ENCODE results near the gene GRID1.

Gene GRID1

DNA sequence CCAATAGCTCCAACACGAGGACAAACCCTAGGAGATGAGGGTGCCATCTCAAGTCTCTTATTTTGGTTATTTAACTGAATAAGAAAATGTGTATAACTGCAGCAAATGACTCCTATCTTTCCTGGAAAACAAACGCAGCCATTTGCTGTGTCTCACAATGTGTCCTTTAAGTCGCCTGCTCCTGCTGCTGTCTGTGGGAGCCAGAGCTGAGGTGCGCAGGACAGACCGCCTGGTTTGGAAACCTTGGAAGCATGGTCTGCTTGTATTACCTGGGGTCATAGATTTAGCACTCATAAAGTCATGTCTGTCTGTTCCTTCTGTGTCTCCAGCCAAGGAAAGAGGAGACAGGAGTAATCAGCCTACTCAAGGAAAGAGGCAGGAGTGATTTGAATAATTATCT, 760.2 kb downstream of the GRID1 start:
- H3K9ac ChIP-seq (ENCODE audit: low read depth, low read length), result no peak overlapping the region
- H3K4me1 ChIP-seq (ENCODE audit: insufficient read depth, low read length), result no peaks in the 10 kb centered on the region
- H3K27ac ChIP-seq (ENCODE audit: low read length), result no peak overlapping the region
- no peaks in the 10 kb centered on the region for H3K36me3 ChIP-seq (ENCODE audit: insufficient read depth, low read depth, low read length)
- H3K27me3 ChIP-seq (ENCODE audit: insufficient read depth, low read length), result no peaks in the 10 kb centered on the region
- H3K9me3 ChIP-seq (ENCODE audit: insufficient read depth, low read depth, low read length), result no peaks in the 10 kb centered on the region
- no peak overlapping the region for H3K4me3 ChIP-seq (ENCODE audit: low read length)

DNA sequence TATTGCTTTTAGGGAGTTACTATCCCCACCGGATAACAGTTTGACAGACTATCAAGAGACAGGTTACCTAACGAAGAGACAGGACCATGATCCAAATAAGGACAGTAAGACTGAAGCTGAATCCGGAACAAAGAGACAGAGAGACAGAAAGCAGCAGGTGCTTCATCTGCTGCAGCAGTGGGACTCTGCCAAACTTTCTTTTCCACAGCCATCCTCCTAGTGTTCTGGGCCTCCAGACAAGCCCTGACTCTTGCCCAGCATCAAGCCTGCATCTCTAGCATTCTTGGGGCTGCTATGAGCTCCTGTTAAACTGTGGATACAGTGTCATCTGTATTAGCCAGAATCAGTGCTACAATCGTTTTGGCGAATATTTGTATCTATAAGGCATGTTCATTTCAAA, 761.7 kb downstream of the GRID1 start:
- Histone ChIP-seq H3K9ac (ENCODE audit: low read depth, low read length) (no peak overlapping the region), H3K4me1 (ENCODE audit: insufficient read depth, low read length) (no peaks in the 10 kb centered on the region), H3K36me3 (ENCODE audit: insufficient read depth, low read depth, low read length) (no peaks in the 10 kb centered on the region), H3K4me3 (ENCODE audit: low read length) (no peak overlapping the region), H3K9me3 (ENCODE audit: insufficient read depth, low read depth, low read length) (no peaks in the 10 kb centered on the region), H3K27ac (ENCODE audit: low read length) (no peak overlapping the region), H3K27me3 (ENCODE audit: insufficient read depth, low read length) (no peaks in the 10 kb centered on the region)

DNA sequence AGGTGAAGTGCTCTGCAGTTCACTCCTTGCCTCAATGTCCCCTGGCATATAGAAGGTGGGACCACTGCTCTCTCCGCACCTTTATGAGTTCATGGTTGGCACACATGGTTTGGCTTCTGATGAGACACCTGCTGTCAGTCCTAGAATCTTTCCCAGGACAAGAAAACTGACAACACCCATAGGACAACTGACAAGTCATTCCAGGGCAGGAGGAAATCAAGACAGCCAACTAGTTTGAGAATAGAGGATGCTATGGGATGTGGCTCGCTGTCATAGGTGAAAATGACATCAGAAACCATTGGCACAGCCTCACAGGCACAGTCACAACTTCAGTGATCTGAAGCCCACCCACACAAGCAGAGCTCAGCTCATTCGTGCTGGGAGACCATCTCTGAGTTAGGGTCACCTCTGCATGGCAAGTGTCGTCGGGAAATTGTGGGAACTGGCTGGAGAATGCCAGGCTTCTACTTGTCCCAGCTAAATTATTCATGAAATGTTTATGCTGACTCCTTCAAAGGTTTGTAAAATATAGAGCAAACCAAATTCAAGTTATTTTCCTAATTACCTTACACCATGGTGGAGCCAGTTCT, 762.4 kb downstream of the GRID1 start:
- H3K4me1 ChIP-seq (ENCODE audit: insufficient read depth, low read length), result no peaks in the 10 kb centered on the region
- no peaks in the 10 kb centered on the region for H3K36me3 ChIP-seq (ENCODE audit: insufficient read depth, low read depth, low read length)
- no peak overlapping the region for H3K4me3 ChIP-seq (ENCODE audit: low read length)
- H3K27me3 ChIP-seq (ENCODE audit: insufficient read depth, low read length), result no peaks in the 10 kb centered on the region
- no peaks in the 10 kb centered on the region for H3K9me3 ChIP-seq (ENCODE audit: insufficient read depth, low read depth, low read length)
- no peak overlapping the region for H3K9ac ChIP-seq (ENCODE audit: low read depth, low read length)
- no peak overlapping the region for H3K27ac ChIP-seq (ENCODE audit: low read length)

DNA sequence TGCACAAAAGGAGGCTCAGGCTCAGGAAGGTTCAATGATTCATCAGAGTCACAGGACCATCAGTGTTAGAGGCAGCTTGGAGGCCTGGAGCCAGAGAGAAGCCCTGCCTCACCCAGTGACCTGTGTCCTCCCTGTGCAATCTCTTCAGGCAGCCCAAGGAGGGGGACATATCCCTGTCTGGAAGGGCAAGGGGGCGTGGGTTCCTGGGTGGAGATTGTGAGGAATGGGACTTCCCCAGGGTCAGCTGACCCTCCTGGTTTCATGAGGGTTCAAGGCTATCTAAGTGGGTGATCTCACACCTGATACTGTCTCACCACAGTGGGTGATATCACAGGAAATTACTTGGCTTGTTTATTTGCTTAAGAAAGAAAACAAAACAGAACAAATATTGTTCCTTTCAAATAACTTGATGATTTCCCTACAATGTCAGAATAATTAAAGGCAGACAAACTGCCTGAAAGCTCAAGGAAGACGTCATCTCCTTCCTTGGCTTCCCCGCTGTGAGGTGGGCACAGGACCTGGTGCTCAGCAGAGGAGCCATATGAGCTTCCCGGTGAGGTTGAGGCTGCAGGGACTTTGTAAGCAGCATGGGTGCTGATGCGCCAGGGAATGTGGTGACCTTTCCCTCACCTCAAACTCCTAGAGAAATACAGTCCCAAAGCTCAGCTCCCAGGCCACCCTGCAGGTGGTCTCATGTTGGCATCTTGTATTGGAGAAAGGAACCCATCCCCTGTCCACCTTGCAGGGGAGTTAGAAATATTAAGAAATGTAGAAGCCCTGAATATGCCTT, 763.2 kb downstream of the GRID1 start:
- no peaks in the 10 kb centered on the region for H3K4me1 ChIP-seq (ENCODE audit: insufficient read depth, low read length)
- H3K9ac ChIP-seq (ENCODE audit: low read depth, low read length), result no peak overlapping the region
- H3K9me3 ChIP-seq (ENCODE audit: insufficient read depth, low read depth, low read length), result no peaks in the 10 kb centered on the region
- H3K36me3 ChIP-seq (ENCODE audit: insufficient read depth, low read depth, low read length), result no peaks in the 10 kb centered on the region
- H3K27me3 ChIP-seq (ENCODE audit: insufficient read depth, low read length), result no peaks in the 10 kb centered on the region
- no peak overlapping the region for H3K4me3 ChIP-seq (ENCODE audit: low read length)
- no peak overlapping the region for H3K27ac ChIP-seq (ENCODE audit: low read length)

DNA sequence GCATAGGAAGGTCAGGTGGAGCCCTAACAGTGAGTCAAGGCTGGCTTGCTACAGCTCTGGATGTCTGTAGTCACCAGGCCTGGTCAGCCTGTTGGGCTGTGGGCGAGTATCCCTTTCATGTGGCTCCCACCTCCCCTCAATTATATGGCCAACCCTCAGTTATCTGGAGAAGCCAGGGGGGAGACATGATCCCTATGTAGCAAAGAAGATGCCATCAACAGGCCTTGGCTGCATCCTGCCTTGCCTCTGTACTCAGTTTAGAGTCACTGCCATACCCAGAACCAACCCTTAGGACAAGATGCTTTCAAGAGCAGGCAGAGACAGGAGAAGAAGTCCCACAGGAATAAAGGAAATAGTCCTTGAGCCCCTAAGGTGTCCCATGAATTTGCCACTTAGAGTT, 763.9 kb downstream of the GRID1 start:
- H3K4me1 ChIP-seq (ENCODE audit: insufficient read depth, low read length), result no peaks in the 10 kb centered on the region
- H3K27ac ChIP-seq (ENCODE audit: low read length), result no peak overlapping the region
- no peaks in the 10 kb centered on the region for H3K27me3 ChIP-seq (ENCODE audit: insufficient read depth, low read length)
- H3K36me3 ChIP-seq (ENCODE audit: insufficient read depth, low read depth, low read length), result no peaks in the 10 kb centered on the region
- H3K9ac ChIP-seq (ENCODE audit: low read depth, low read length), result no peak overlapping the region
- H3K4me3 ChIP-seq (ENCODE audit: low read length), result no peak overlapping the region
- no peaks in the 10 kb centered on the region for H3K9me3 ChIP-seq (ENCODE audit: insufficient read depth, low read depth, low read length)

DNA sequence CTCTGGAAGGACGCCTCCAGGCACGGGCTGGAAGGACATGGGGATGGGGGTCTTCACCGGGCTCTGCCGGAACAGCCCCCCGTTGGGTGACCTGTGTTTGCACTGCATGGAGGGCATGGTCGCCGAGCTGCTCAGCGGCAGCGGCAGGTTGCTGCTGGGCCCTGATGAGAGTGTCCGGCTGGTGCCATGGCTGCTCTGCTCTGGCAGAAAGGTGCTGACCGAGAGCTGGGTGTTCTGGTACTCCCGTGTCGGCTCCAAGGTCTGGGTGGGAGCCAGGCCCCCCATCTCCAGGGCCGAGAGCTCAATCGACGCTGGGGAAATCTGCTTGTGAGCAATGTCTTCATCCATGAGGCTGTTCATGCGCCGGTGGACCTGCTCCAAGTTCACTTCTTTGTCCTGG, 764.3 kb downstream of the GRID1 start:
- Histone ChIP-seq H3K4me3 (ENCODE audit: low read length) (no peak overlapping the region), H3K27ac (ENCODE audit: low read length) (no peak overlapping the region), H3K27me3 (ENCODE audit: insufficient read depth, low read length) (no peaks in the 10 kb centered on the region), H3K9me3 (ENCODE audit: insufficient read depth, low read depth, low read length) (no peaks in the 10 kb centered on the region), H3K36me3 (ENCODE audit: insufficient read depth, low read depth, low read length) (no peaks in the 10 kb centered on the region), H3K9ac (ENCODE audit: low read depth, low read length) (no peak overlapping the region), H3K4me1 (ENCODE audit: insufficient read depth, low read length) (no peaks in the 10 kb centered on the region)

DNA sequence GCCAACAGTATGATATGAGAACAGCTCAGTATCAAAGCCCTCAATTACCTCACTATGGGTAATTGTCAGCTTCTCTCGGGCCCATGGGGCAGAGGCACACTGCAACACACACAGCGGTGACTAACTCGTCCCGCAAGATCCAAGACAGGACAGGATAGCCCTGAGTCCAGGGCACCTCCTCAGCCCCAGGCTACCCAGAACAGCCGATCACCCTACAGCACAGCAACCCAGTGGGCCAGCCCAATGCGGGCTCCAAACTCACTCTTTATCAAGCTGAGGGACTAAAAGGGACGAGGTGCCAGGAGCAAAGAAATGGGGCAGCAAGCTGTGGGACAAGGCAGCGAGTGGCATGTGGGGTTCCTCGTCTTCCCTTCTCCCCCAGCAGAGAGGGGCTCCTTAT, 765.1 kb downstream of the GRID1 start:
- Histone ChIP-seq H3K9me3 (ENCODE audit: insufficient read depth, low read depth, low read length) (no peaks in the 10 kb centered on the region), H3K36me3 (ENCODE audit: insufficient read depth, low read depth, low read length) (no peaks in the 10 kb centered on the region), H3K27me3 (ENCODE audit: insufficient read depth, low read length) (no peaks in the 10 kb centered on the region), H3K27ac (ENCODE audit: low read length) (no peak overlapping the region), H3K4me3 (ENCODE audit: low read length) (no peak overlapping the region), H3K9ac (ENCODE audit: low read depth, low read length) (no peak overlapping the region), H3K4me1 (ENCODE audit: insufficient read depth, low read length) (no peaks in the 10 kb centered on the region)

DNA sequence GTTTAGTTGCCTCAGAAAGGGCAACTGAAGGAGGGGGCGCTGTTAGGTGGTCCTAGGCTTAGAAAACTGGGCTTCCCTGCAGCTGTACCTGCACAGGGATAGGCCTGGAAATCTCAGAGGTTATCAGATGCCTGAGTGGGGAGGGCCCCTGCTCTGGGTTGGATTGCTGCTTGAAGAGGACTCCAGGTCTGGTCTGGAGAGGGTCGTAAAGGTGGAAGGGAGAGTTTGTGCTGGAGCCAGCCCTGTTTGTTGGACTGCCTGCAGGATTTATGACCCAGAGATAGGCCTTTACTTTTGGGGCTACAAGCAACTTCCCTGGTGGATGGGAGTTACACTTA, 765.9 kb downstream of the GRID1 start:
- Histone ChIP-seq H3K27ac (ENCODE audit: low read length) (no peak overlapping the region), H3K36me3 (ENCODE audit: insufficient read depth, low read depth, low read length) (no peaks in the 10 kb centered on the region), H3K27me3 (ENCODE audit: insufficient read depth, low read length) (no peaks in the 10 kb centered on the region), H3K4me3 (ENCODE audit: low read length) (no peak overlapping the region), H3K9me3 (ENCODE audit: insufficient read depth, low read depth, low read length) (no peaks in the 10 kb centered on the region), H3K9ac (ENCODE audit: low read depth, low read length) (no peak overlapping the region), H3K4me1 (ENCODE audit: insufficient read depth, low read length) (no peaks in the 10 kb centered on the region)

DNA sequence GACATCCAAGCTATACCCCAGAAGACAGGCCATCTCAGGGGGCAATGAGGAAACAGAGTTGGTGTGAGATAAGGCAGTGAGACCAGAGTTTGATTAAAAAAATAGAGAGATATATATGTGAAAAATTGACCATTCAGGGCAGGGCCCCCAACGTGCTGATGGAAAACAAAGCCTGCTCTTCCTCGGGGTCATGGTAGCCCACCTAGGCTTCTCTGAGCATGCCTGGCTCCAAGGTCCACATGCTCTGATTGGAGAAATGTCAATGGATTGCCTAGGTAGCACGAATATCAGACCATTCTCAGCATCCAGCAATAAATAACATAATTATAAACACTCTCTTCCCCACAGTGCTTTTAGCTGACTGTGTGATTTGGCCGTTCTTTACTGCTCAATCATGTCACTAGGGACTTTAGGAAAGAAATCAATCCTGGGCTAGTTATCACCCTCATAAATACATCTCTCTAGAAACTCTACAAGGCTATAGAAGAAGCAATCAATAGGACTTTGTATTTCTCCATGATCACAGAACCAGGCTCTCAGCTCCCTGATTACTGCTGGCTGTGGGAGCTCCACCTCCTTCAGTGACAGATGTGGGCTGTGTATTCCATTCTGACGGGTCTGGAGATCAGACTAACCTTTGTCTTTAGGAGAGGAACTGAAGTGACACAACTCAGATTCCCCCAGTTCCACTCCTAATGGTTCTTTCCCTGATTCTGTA, 766.4 kb downstream of the GRID1 start:
- H3K9me3 ChIP-seq (ENCODE audit: insufficient read depth, low read depth, low read length), result no peaks in the 10 kb centered on the region
- no peaks in the 10 kb centered on the region for H3K36me3 ChIP-seq (ENCODE audit: insufficient read depth, low read depth, low read length)
- H3K4me3 ChIP-seq (ENCODE audit: low read length), result no peak overlapping the region
- H3K27ac ChIP-seq (ENCODE audit: low read length), result no peak overlapping the region
- no peak overlapping the region for H3K9ac ChIP-seq (ENCODE audit: low read depth, low read length)
- no peaks in the 10 kb centered on the region for H3K27me3 ChIP-seq (ENCODE audit: insufficient read depth, low read length)
- no peaks in the 10 kb centered on the region for H3K4me1 ChIP-seq (ENCODE audit: insufficient read depth, low read length)

DNA sequence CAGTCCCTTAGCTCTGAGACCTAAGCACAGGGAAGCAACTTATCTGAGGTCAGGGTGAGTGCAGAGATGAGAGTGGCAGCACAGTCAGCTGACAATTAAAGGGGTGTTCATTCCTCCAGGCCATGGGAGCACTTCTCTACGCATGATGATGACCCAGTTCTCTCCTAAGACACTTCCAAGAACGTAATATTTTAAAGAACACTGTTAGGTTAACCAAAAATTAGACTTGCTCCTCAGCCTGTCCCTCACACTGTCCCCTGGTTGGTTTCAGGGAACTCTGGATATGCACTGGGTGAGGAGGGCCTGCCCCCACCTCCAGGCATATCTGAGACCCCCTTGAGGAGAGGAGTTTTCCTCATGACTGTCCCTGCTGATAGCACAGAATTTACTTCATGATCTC, 767.5 kb downstream of the GRID1 start:
- H3K36me3 ChIP-seq (ENCODE audit: insufficient read depth, low read depth, low read length), result no peaks in the 10 kb centered on the region
- H3K4me1 ChIP-seq (ENCODE audit: insufficient read depth, low read length), result no peaks in the 10 kb centered on the region
- H3K27ac ChIP-seq (ENCODE audit: low read length), result no peak overlapping the region
- H3K4me3 ChIP-seq (ENCODE audit: low read length), result no peak overlapping the region
- H3K9me3 ChIP-seq (ENCODE audit: insufficient read depth, low read depth, low read length), result no peaks in the 10 kb centered on the region
- H3K27me3 ChIP-seq (ENCODE audit: insufficient read depth, low read length), result no peaks in the 10 kb centered on the region
- no peak overlapping the region for H3K9ac ChIP-seq (ENCODE audit: low read depth, low read length)

DNA sequence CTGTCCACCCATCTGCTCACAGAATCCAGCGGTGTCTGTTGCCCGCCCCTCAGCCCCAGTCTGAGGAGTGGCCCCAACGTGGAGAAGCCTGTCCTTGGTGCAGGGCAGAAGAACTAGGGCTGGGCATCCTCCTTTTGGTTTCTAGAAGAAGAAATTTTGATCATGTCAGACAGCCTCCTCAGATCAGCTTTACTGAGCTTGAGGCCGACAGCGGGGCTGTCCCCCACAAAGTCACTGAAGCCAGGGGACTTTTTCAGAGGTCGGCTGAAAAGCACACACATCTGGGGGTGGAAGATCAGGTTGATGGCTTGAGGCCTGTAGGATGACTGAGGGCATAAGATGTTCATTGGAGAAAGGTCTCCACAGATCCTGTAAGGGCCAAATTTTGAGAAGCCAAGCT, 767.9 kb downstream of the GRID1 start:
- H3K4me1 ChIP-seq (ENCODE audit: insufficient read depth, low read length), result no peaks in the 10 kb centered on the region
- H3K4me3 ChIP-seq (ENCODE audit: low read length), result no peak overlapping the region
- H3K36me3 ChIP-seq (ENCODE audit: insufficient read depth, low read depth, low read length), result no peaks in the 10 kb centered on the region
- no peak overlapping the region for H3K27ac ChIP-seq (ENCODE audit: low read length)
- no peak overlapping the region for H3K9ac ChIP-seq (ENCODE audit: low read depth, low read length)
- H3K9me3 ChIP-seq (ENCODE audit: insufficient read depth, low read depth, low read length), result no peaks in the 10 kb centered on the region
- no peaks in the 10 kb centered on the region for H3K27me3 ChIP-seq (ENCODE audit: insufficient read depth, low read length)

DNA sequence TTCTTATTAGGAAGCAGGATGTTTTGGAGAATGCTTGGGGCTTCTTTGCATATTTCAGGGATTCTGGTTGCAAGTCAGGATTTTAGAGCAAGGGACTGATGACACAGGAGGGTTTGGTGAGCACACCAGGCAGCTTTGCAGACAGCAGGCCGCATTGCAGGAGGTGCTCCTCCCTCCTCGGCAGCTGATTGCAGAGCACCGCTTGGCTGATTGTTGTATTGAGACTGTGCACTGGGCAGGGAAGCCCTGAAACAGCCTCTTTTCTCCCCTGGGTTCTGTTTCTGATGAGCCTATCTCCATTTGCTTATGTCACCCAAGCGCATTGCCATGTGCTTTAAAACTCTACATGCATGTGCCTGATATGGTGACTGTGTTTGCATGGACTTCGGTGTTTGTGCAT, 769.6 kb downstream of the GRID1 start:
- Histone ChIP-seq H3K27me3 (ENCODE audit: insufficient read depth, low read length) (no peaks in the 10 kb centered on the region), H3K9ac (ENCODE audit: low read depth, low read length) (no peak overlapping the region), H3K36me3 (ENCODE audit: insufficient read depth, low read depth, low read length) (no peaks in the 10 kb centered on the region), H3K9me3 (ENCODE audit: insufficient read depth, low read depth, low read length) (no peaks in the 10 kb centered on the region), H3K4me3 (ENCODE audit: low read length) (no peak overlapping the region), H3K4me1 (ENCODE audit: insufficient read depth, low read length) (no peaks in the 10 kb centered on the region), H3K27ac (ENCODE audit: low read length) (no peak overlapping the region)

Measured in iPS-20b (cell line).